ENCODE data around the gene NSUN2.

DNA sequence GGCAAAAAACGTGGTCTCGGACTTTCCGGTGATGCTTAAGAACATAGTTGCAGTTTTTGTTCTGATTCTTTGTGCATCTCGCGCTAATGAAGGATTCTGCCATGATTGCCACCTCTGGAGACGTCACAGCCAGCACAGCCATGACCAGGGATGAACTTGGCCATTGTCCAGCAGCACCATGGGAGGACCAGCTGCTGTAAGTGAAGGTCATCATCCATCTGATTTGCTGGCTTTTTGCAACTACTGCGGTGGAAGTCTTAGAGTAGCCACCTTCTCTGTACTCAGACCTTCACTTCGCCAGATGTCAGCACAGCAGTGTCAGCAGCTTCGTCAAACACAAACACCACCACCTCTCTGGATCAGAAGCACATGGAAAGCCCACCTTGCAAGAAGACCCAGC is 45.7 kb downstream of the NSUN2 start:
- TF ChIP-seq, protein P1, sequence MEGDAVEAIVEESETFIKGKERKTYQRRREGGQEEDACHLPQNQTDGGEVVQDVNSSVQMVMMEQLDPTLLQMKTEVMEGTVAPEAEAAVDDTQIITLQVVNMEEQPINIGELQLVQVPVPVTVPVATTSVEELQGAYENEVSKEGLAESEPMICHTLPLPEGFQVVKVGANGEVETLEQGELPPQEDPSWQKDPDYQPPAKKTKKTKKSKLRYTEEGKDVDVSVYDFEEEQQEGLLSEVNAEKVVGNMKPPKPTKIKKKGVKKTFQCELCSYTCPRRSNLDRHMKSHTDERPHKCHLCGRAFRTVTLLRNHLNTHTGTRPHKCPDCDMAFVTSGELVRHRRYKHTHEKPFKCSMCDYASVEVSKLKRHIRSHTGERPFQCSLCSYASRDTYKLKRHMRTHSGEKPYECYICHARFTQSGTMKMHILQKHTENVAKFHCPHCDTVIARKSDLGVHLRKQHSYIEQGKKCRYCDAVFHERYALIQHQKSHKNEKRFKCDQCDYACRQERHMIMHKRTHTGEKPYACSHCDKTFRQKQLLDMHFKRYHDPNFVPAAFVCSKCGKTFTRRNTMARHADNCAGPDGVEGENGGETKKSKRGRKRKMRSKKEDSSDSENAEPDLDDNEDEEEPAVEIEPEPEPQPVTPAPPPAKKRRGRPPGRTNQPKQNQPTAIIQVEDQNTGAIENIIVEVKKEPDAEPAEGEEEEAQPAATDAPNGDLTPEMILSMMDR (IDR thresholded peaks at IDR 0.05) = no peak
- TF ChIP-seq POLR2A (IDR thresholded peaks at IDR 0.05) = no peak

Data from ovary (tissue), 3 donors.